HG03064 (cell line): Measurements from ENCODE around the gene CSPG5.

Source experiments
- ATAC-seq: cut with Tn5 transposase; IDR thresholded peaks from one replicate; pipeline ENCODE4 v1.9.1; 2021; ENCODE audit warnings: low read depth; ENCODE audit not compliant: unreplicated experiment

CSPG5 gene

GRCh38 chr3:47578691-47579632 is at the start of gene CSPG5:
CSPG5 (minus strand) TSS chr3:47578865; CDS start chr3:47578693, 172 bp downstream.
- ATAC-seq = no peak

- no peak for ATAC-seq
These were observed 49.8 kb upstream of the CSPG5 start for GRCh38 chr3:47628426-47628825.

GRCh38 chr3:47622671-47623461 is 44.2 kb upstream of the CSPG5 start:
- no peak for ATAC-seq

GRCh38 chr3:47617086-47618010 is 38.7 kb upstream of the CSPG5 start:
- ATAC-seq = no peak

GRCh38 chr3:47614788-47615187 is 36.1 kb upstream of the CSPG5 start:
- no peak for ATAC-seq

- ATAC-seq = no peak
These were observed 35.1 kb upstream of the CSPG5 start for GRCh38 chr3:47613722-47614121.

GRCh38 chr3:47612879-47613278 is 34.2 kb upstream of the CSPG5 start:
- no peak for ATAC-seq

- no peak for ATAC-seq
These were observed 33.5 kb upstream of the CSPG5 start for GRCh38 chr3:47612178-47612577.

- no peak for ATAC-seq
These were observed 32.9 kb upstream of the CSPG5 start for GRCh38 chr3:47611576-47611975.

- no peak for ATAC-seq
These were observed 31.9 kb upstream of the CSPG5 start for GRCh38 chr3:47610583-47610982.

GRCh38 chr3:47607335-47607734 is 28.7 kb upstream of the CSPG5 start:
- no peak for ATAC-seq

GRCh38 chr3:47606165-47606564 is 27.5 kb upstream of the CSPG5 start:
- ATAC-seq = no peak

- ATAC-seq = no peak
These were observed 27.0 kb upstream of the CSPG5 start for GRCh38 chr3:47605652-47606051.

GRCh38 chr3:47604145-47604544 is 25.5 kb upstream of the CSPG5 start:
- no peak for ATAC-seq

- ATAC-seq = no peak
These were observed 24.7 kb upstream of the CSPG5 start for GRCh38 chr3:47603332-47603731.

GRCh38 chr3:47601281-47601680 is 22.6 kb upstream of the CSPG5 start:
- no peak for ATAC-seq

GRCh38 chr3:47594792-47595191 is 16.1 kb upstream of the CSPG5 start:
- no peak for ATAC-seq

GRCh38 chr3:47592066-47592795 is 13.6 kb upstream of the CSPG5 start:
- ATAC-seq = no peak

- no peak for ATAC-seq
These were observed 11.6 kb upstream of the CSPG5 start for GRCh38 chr3:47590216-47590615.

- ATAC-seq = no peak
These were observed 9.9 kb upstream of the CSPG5 start for GRCh38 chr3:47588587-47588986.
